GM23338 (cell line): Measurements from ENCODE around the gene CLIC5. TPM values are rescaled to one million over a fixed set of nuclear protein-coding genes. Genes with fewer than 3 reads are reported as not detected.

Experiments used
- polyA plus RNA-seq: library from polyadenylated mRNA; unstranded; fragments of >200 nt; fragmentation: Nextera tagmentation; extraction: Ambion mirVana; gene quantifications from 2 replicates; pipeline ENCODE4 v1.2.1, GENCODE V29; 2016
- small RNA-seq: library from RNA; depleted of rRNA; stranded (forward); fragments of <200 nt; gene quantifications from one replicate; pipeline ENCODE3, GENCODE V24; 2014; ENCODE audit warnings: low replicate concordance
- total RNA-seq: library from RNA; depleted of rRNA; stranded (reverse); fragments of >200 nt; shearing (Covaris generic); gene quantifications from 2 replicates; pipeline ENCODE4 v1.2.3, GENCODE V29; 2014; rRNA removed

The CLIC5 gene
- total and polyA plus RNA-seq, 2 experiments from 2014 or later, result 0.08 TPM; not detected in 1

Small RNAs within 50 kb of the gene (small RNA-seq; reads per million reads assigned to genes)
- not detected for gene RNU6-754P

Other genes starting within 250 kb of the CLIC5 start
- gene ENPP4, start 114.1 kb upstream of the CLIC5 start, total RNA-seq, result 4.4 and 5.6 TPM in 2 replicates
- 2.2 and 2.3 TPM in 2 replicates for gene ENPP4, start 114.1 kb upstream of the CLIC5 start, polyA plus RNA-seq
- 10.6 and 13.0 TPM in 2 replicates for gene ENPP5, start 155.1 kb upstream of the CLIC5 start, total RNA-seq
- 7.3 and 8.5 TPM in 2 replicates for gene ENPP5, start 155.1 kb upstream of the CLIC5 start, polyA plus RNA-seq